IMR-90 (cell line): ENCODE data around the gene TNFRSF21. TPM values are rescaled to one million over a fixed set of nuclear protein-coding genes. Genes with fewer than 3 reads are reported as not detected.

ENCODE experiments used
- ATAC-seq: fragments of 200-7000 bp; cut with Tn5 transposase; 2 replicates; pipeline ENCODE4 v1.9.1; 2020; ENCODE audit warnings: low read depth, mild to moderate bottlenecking, moderate library complexity
- BruUV-seq: library from RNA; stranded (reverse); fragments of 400-500 nt; replicated peaks from 2 replicates; lab custom pipeline; 2021; lab: Mats Ljungman, UMichigan
- CTCF ChIA-PET: fragments of 300-600 bp; formaldehyde crosslinking; extraction: SDS; loops from one replicate; lab custom pipeline; 2021; ENCODE audit warnings: antibody characterized with exemption; lab: Yijun Ruan, JAX
- POLR2A ChIA-PET: fragments of 300-600 bp; sonication (Branson Sonifier 250); formaldehyde crosslinking; loops from one replicate; lab custom pipeline; 2022; ENCODE audit warnings: antibody characterized with exemption; ENCODE audit not compliant: unreplicated experiment; lab: Charles Lee
- DNase-seq: peaks from one replicate; pipeline ENCODE4 v3.0.0; 2013
- H2AFZ ChIP-seq: replicated peaks from 2 replicates; pipeline ENCODE3; 2013; ENCODE audit warnings: low read length, mild to moderate bottlenecking; ENCODE audit not compliant: poor library complexity
- H2AK5ac ChIP-seq: 2 replicates; pipeline ENCODE4 v1.6.1; 2013; ENCODE audit warnings: low read depth, low read length, inconsistent platforms
- H2AK9ac ChIP-seq: replicated peaks from 2 replicates; pipeline ENCODE3; 2013; ENCODE audit warnings: mild to moderate bottlenecking, low read depth, low read length, moderate library complexity; ENCODE audit not compliant: poor library complexity
- H2BK120ac ChIP-seq: 2 replicates; pipeline ENCODE4 v1.6.1; 2013; ENCODE audit warnings: low read depth, low read length, inconsistent platforms
- H2BK15ac ChIP-seq: 3 replicates; pipeline ENCODE4 v1.6.1; 2013; ENCODE audit warnings: low read depth, low read length, inconsistent platforms
- H2BK20ac ChIP-seq: 2 replicates; pipeline ENCODE4 v1.6.1; 2013; ENCODE audit warnings: low read depth, mild to moderate bottlenecking, inconsistent platforms, low read length, moderate library complexity
- H2BK5ac ChIP-seq: 2 replicates; pipeline ENCODE4 v1.6.1; 2013; ENCODE audit warnings: mild to moderate bottlenecking, low read depth, low read length, inconsistent platforms; ENCODE audit not compliant: poor library complexity, severe bottlenecking
- H3K14ac ChIP-seq: replicated peaks from 2 replicates; pipeline ENCODE4 v1.6.1; 2013; ENCODE audit warnings: low read depth, low read length, inconsistent platforms
- H3K18ac ChIP-seq: 2 replicates; pipeline ENCODE4 v1.6.1; 2013; ENCODE audit warnings: low read depth, low read length, control low read depth
- H3K23ac ChIP-seq: 2 replicates; pipeline ENCODE4 v1.6.1; 2013; ENCODE audit warnings: low read depth, low read length, inconsistent platforms
- H3K27ac ChIP-seq: 2 replicates; pipeline ENCODE4 v1.5.1; 2013; ENCODE audit warnings: mild to moderate bottlenecking, control low read depth, low read length; ENCODE audit not compliant: insufficient read depth
- H3K27me3 ChIP-seq: 2 replicates; pipeline ENCODE4 v1.6.1; 2013; ENCODE audit warnings: low read length; ENCODE audit not compliant: control insufficient read depth, insufficient read depth
- H3K36me3 ChIP-seq: 2 replicates; pipeline ENCODE4 v1.6.1; 2013; ENCODE audit warnings: low read length, mixed read lengths; ENCODE audit not compliant: control insufficient read depth, insufficient read depth
- H3K4ac ChIP-seq: 2 replicates; pipeline ENCODE4 v1.6.1; 2013; ENCODE audit warnings: low read depth, low read length, inconsistent platforms
- H3K4me1 ChIP-seq: 2 replicates; pipeline ENCODE4 v1.6.1; 2013; ENCODE audit warnings: low read length, mixed read lengths; ENCODE audit not compliant: control insufficient read depth, insufficient read depth
- H3K4me2 ChIP-seq: 2 replicates; pipeline ENCODE4 v1.6.1; 2013; ENCODE audit warnings: low read depth, mild to moderate bottlenecking, control low read depth, low read length, moderate library complexity
- H3K4me3 ChIP-seq: 2 replicates; pipeline ENCODE4 v1.5.1; 2013; ENCODE audit warnings: low read depth, mild to moderate bottlenecking, control low read depth, low read length, moderate library complexity; ENCODE audit not compliant: insufficient read depth
- H3K56ac ChIP-seq: 2 replicates; pipeline ENCODE4 v1.6.1; 2013; ENCODE audit warnings: low read length, inconsistent platforms; ENCODE audit not compliant: insufficient read depth; ENCODE audit errors: extremely low read depth
- H3K79me1 ChIP-seq, 2 experiments: 2 replicates each; pipeline ENCODE4 v1.6.1; 2013; ENCODE audit warnings: low read length in 2 of 2, inconsistent platforms in 1 of 2, low read depth in 1 of 2
- H3K9ac ChIP-seq: 2 replicates; pipeline ENCODE4 v1.6.1; 2013; ENCODE audit warnings: low read depth, low read length, control low read depth
- H3K9me1 ChIP-seq: 2 replicates; pipeline ENCODE4 v1.6.1; 2013; ENCODE audit warnings: low read length, inconsistent platforms; ENCODE audit not compliant: insufficient read depth
- H3K9me3 ChIP-seq: 2 replicates; pipeline ENCODE4 v1.6.1; 2013; ENCODE audit warnings: low read length; ENCODE audit not compliant: control insufficient read depth, insufficient read depth
- H4K20me1 ChIP-seq: 2 replicates; pipeline ENCODE4 v1.6.1; 2013; ENCODE audit warnings: low read length, inconsistent platforms; ENCODE audit not compliant: insufficient read depth
- H4K5ac ChIP-seq: 2 replicates; pipeline ENCODE4 v1.6.1; 2013; ENCODE audit warnings: mild to moderate bottlenecking, low read depth, low read length, control low read depth
- H4K8ac ChIP-seq, 2 experiments: 2 replicates each; pipeline ENCODE4 v1.6.1; 2013; ENCODE audit warnings: low read depth in 2 of 2, low read length in 2 of 2, control low read depth in 1 of 2, inconsistent platforms in 1 of 2
- H4K91ac ChIP-seq: 2 replicates; pipeline ENCODE4 v1.6.1; 2013; ENCODE audit warnings: low read depth, low read length, inconsistent platforms; ENCODE audit not compliant: insufficient read depth
- CEBPB ChIP-seq: IDR thresholded peaks from 2 replicates; pipeline ENCODE4 v1.6.1; 2012; ENCODE audit warnings: low read depth, low read length, improper control_type of control experiment
- MAFK ChIP-seq: IDR thresholded peaks from 2 replicates; pipeline ENCODE4 v1.6.1; 2012; ENCODE audit warnings: low read depth, low read length, improper control_type of control experiment
- MXI1 ChIP-seq: IDR thresholded peaks from 2 replicates; pipeline ENCODE4 v1.6.1; 2012; ENCODE audit warnings: low read depth, mild to moderate bottlenecking, low read length, moderate library complexity, borderline replicate concordance
- NFE2L2 ChIP-seq: fragments of 150-350 bp; IDR thresholded peaks from 2 replicates; pipeline ENCODE4 v1.6.1; 2016; ENCODE audit warnings: low read depth, mild to moderate bottlenecking, low read length
- POLR2A ChIP-seq: IDR thresholded peaks from 2 replicates; pipeline ENCODE4 v1.6.1; 2012; ENCODE audit warnings: mild to moderate bottlenecking, low read depth, low read length
- RFX5 ChIP-seq: IDR thresholded peaks from 2 replicates; pipeline ENCODE4 v1.8.0; 2012; ENCODE audit warnings: low read depth, mild to moderate bottlenecking, low read length, moderate library complexity
- USF2 ChIP-seq: fragments of 150-350 bp; IDR thresholded peaks from 2 replicates; pipeline ENCODE4 v1.6.1; 2017; ENCODE audit warnings: mild to moderate bottlenecking, antibody characterized with exemption, low read length, low read depth
- WGBS, 2 experiments: methylation state at CpG; one replicate each; pipeline versions ENCODE4 v1.1.5 to v1.1.7; 2013; ENCODE audit warnings: missing lambda C conversion rate in 2 of 2; ENCODE audit not compliant: insufficient read length in 1 of 2; ENCODE audit errors: extremely low coverage in 2 of 2; 5-methylcytosine and 5-hydroxymethylcytosine counted together
- dilution Hi-C: fragments of 300-500 bp; cut with HindIII; formaldehyde crosslinking; loops from one replicate; pipeline ENCODE4 v1.14.3; 2018; ENCODE audit warnings: low sequenced_read_pairs; ENCODE audit not compliant: unreplicated experiment
- in situ Hi-C: fragments of 300-500 bp; cut with MboI; formaldehyde crosslinking; loops from 3 replicates; pipeline ENCODE4 v1.14.3; 2019; ENCODE audit warnings: low sequenced_read_pairs, inconsistent platforms, mixed read lengths
- intact Hi-C: fragments of 100-400 bp; cut with micrococcal nuclease; formaldehyde crosslinking; loops from 2 replicates; pipeline ENCODE4 v1.10.0; 2022
- polyA plus RNA-seq, 3 experiments: library from polyadenylated mRNA; depleted of rRNA; stranded (reverse); fragments of >200 nt; gene quantifications; 2 replicates each; pipeline ENCODE4 v1.2.3, GENCODE V29; 2012; ENCODE audit warnings: low replicate concordance in 1 of 3
- total RNA-seq: library from RNA; depleted of rRNA; stranded (reverse); fragments of >200 nt; gene quantifications from 2 replicates; pipeline ENCODE4 v1.2.3, GENCODE V29; 2012
- TF ChIP-seq, protein P1 (sequence below): fragments of 150-350 bp; IDR thresholded peaks from 2 replicates; pipeline ENCODE4 v1.6.1; 2016; ENCODE audit warnings: low read depth, mild to moderate bottlenecking, low read length, moderate library complexity, borderline replicate concordance

TNFRSF21 gene
- total and polyA plus RNA-seq, 2 of the 4 experiments (the other 2 are of a cell fraction): 2.9 to 6.9 TPM

GRCh38 chr6:47307362-47308197, 2.1 kb downstream of the TNFRSF21 start:
- Histone ChIP-seq H2BK5ac (no peak overlapping the region), H3K27me3 (peaks cover 4% of the 10 kb centered on the region; the same call in 1 of the 2 replicates), H2BK120ac (no peak overlapping the region), H4K91ac (no peak overlapping the region), H3K36me3 (no peaks in the 10 kb centered on the region), H3K4me2 (peak overlapping the region; percentile 92), H3K14ac (peak overlapping the region; percentile 10; the same call in 1 of the 2 replicates), H3K9me3 (no peaks in the 10 kb centered on the region), H4K8ac (no peak overlapping the region), H2AK5ac (no peak overlapping the region), H3K27ac (no peak overlapping the region), H2AFZ (no peak overlapping the region), H3K4me1 (no peaks in the 10 kb centered on the region; the same call in 1 of the 2 replicates), H3K18ac (no peak overlapping the region), H3K23ac (peak overlapping the region; percentile 61; the same call in 1 of the 2 replicates), H2BK15ac (no peak overlapping the region; the same call in 2 of the 3 replicates), H4K5ac (no peak overlapping the region), H3K9ac (no peak overlapping the region), H3K9me1 (no peaks in the 10 kb centered on the region), H2AK9ac (no peak overlapping the region), H2BK20ac (no peak overlapping the region), H3K4me3 (peak overlapping the region; percentile 84), H3K4ac (no peak overlapping the region), H4K20me1 (no peaks in the 10 kb centered on the region; the same call in 1 of the 2 replicates), H3K79me1 (peaks cover 7 to 24% of the 10 kb centered on the region in 2 experiments; a peak in 1 of 4 replicates), H3K56ac (no peak overlapping the region)
- no CpG with 5 or more reads among the region's 7 CpGs for WGBS, 2 experiments
- BruUV-seq: no TSS peak
- ChIA-PET POLR2A (interaction anchor here (0.8 kb wide), 1 partner anchor 140 kb away, joined by 8 read pairs; no protein-coding TSS in a partner anchor), CTCF (interaction anchor here (0.6 to 1.4 kb wide), 2 partner anchors 66 to 201 kb away, joined by 3 read pairs; no protein-coding TSS in a partner anchor)
- no peak for TF ChIP-seq RFX5
- TF ChIP-seq NFE2L2: no peak
- no peak for TF ChIP-seq MAFK
- no peak for TF ChIP-seq USF2
- TF ChIP-seq POLR2A: no peak
- peak; percentile 72; the same call in 1 of the 2 replicates for TF ChIP-seq CEBPB
- no peak for TF ChIP-seq MXI1
- TF ChIP-seq, protein P1, sequence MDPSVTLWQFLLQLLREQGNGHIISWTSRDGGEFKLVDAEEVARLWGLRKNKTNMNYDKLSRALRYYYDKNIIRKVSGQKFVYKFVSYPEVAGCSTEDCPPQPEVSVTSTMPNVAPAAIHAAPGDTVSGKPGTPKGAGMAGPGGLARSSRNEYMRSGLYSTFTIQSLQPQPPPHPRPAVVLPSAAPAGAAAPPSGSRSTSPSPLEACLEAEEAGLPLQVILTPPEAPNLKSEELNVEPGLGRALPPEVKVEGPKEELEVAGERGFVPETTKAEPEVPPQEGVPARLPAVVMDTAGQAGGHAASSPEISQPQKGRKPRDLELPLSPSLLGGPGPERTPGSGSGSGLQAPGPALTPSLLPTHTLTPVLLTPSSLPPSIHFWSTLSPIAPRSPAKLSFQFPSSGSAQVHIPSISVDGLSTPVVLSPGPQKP: no peak
- ATAC-seq: no peak
- no peak for DNase-seq
- intact Hi-C loops (loop anchor here (5.0 kb wide), 1 partner anchor 50 kb away; no protein-coding TSS in a partner anchor), in situ Hi-C loops (loop anchor here (5.0 to 25.0 kb wide), 2 partner anchors 210 to 470 kb away; no protein-coding TSS in a partner anchor), dilution Hi-C loops (no loop called here)
